Gastrocnemius medialis (tissue), 4 donors: Measurements from ENCODE around the gene RNLS.
A peak's percentile ranks its signal among the peaks of the same experiment; 100 is the strongest.

Source experiments
- POLR2A ChIP-seq, 2 donors: fragments of 450-650 bp; IDR thresholded peaks; one replicate each; pipeline ENCODE4 v1.6.1; 2017; ENCODE audit warnings: antibody characterized with exemption in 2 of 2, mild to moderate bottlenecking in 2 of 2, moderate library complexity in 2 of 2
- TF ChIP-seq, protein P1 (sequence below), 5 experiments: fragments of 450-650 bp in 3 of 5; fragments of 200-600 bp in 2 of 5; sonication (generic) in 2 of 5; IDR thresholded peaks in 4 of 5; conservative IDR thresholded peaks in 1 of 5; 1 replicate in 4 of 5; 2 replicates in 1 of 5; pipeline ENCODE4 v1.5.1; 2016 to 2019; ENCODE audit warnings: antibody characterized with exemption in 5 of 5, mild to moderate bottlenecking in 3 of 5, moderate library complexity in 3 of 5

GRCh38 chr10:88582806-88583583, at the start of gene RNLS:
- TF ChIP-seq, protein P1, sequence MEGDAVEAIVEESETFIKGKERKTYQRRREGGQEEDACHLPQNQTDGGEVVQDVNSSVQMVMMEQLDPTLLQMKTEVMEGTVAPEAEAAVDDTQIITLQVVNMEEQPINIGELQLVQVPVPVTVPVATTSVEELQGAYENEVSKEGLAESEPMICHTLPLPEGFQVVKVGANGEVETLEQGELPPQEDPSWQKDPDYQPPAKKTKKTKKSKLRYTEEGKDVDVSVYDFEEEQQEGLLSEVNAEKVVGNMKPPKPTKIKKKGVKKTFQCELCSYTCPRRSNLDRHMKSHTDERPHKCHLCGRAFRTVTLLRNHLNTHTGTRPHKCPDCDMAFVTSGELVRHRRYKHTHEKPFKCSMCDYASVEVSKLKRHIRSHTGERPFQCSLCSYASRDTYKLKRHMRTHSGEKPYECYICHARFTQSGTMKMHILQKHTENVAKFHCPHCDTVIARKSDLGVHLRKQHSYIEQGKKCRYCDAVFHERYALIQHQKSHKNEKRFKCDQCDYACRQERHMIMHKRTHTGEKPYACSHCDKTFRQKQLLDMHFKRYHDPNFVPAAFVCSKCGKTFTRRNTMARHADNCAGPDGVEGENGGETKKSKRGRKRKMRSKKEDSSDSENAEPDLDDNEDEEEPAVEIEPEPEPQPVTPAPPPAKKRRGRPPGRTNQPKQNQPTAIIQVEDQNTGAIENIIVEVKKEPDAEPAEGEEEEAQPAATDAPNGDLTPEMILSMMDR (IDR thresholded peaks at IDR 0.05 in 4 of 5, conservative IDR thresholded peaks at IDR 0.05 in 1 of 5): peak; percentile 69 to 84 (median 80)
- TF ChIP-seq POLR2A (IDR thresholded peaks at IDR 0.05): peak in 1 of 2 donors; percentile 31
